ENCODE results near the gene CCDC6.

CCDC6 gene

DNA sequence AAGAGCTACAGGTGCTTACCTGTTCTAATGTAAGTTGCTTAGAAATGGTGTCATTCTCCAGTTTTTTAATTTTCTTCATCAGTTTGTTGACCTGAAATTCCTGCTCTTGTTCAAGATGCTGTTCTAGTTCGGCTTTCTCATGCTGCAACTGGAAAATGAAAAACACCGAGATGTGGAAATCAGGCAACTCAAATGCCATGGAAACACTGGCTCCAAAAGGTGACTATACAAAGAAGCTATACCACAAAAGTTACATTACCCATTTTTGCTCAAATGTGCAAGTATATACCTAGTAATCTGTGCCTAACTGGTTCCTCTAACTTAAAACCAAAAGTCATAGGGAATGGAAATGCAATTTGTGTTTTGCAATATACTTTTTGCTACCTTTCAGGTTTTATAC lies 73.8 kb downstream of the CCDC6 start:
- no peak for DNase-seq (ENCODE audit: low read depth)
- no peak overlapping the region for H3K4me3 ChIP-seq (ENCODE audit: control insufficient read depth, low read depth, low read length)
- TF ChIP-seq, protein P1, sequence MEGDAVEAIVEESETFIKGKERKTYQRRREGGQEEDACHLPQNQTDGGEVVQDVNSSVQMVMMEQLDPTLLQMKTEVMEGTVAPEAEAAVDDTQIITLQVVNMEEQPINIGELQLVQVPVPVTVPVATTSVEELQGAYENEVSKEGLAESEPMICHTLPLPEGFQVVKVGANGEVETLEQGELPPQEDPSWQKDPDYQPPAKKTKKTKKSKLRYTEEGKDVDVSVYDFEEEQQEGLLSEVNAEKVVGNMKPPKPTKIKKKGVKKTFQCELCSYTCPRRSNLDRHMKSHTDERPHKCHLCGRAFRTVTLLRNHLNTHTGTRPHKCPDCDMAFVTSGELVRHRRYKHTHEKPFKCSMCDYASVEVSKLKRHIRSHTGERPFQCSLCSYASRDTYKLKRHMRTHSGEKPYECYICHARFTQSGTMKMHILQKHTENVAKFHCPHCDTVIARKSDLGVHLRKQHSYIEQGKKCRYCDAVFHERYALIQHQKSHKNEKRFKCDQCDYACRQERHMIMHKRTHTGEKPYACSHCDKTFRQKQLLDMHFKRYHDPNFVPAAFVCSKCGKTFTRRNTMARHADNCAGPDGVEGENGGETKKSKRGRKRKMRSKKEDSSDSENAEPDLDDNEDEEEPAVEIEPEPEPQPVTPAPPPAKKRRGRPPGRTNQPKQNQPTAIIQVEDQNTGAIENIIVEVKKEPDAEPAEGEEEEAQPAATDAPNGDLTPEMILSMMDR (IDR thresholded peaks at IDR 0.05; ENCODE audit: control insufficient read depth, insufficient read depth, low read depth, low read length, missing control alignments) = no peak

DNA sequence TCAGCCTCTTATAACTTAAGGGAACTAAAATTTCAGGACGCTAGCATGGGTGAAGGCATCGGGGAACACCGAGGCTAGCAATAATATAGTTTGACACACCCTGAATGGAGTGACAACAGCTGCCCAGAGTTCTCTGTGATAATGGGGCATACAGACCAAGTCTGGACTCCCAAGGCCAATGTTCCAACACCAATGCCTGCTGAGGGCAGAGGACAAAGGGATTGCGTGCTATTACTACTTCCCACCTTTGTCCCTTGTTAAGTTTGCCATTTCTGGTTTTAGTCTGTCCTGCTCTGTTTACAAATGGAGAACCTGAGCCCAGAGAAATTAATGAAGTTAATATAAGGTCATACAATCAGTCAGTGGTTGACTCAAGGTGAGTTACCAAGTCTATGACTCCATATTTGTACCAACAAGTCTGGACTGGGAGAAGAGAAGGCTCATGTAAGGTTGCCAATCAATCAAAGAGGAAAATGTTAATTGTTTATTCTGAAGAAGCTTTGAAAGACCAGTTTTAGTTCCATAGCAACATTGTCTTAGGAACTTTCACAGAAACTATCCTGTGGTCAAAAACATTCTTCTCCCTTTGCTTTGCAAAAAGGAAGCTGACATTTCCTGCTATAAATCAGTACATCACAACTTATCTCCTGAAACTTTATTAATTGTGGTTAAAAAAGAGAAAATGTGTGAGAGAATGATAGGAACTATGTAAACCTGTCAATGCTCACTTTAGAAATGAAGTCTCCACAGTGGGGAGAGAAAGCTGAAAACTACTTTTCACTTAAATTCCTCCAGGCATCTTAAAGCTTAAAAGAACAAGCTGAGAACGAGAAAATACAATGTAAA lies 74.5 kb downstream of the CCDC6 start:
- no peak for DNase-seq (ENCODE audit: low read depth)
- TF ChIP-seq, protein P1 (IDR thresholded peaks at IDR 0.05; ENCODE audit: control insufficient read depth, insufficient read depth, low read depth, low read length, missing control alignments) = no peak

DNA sequence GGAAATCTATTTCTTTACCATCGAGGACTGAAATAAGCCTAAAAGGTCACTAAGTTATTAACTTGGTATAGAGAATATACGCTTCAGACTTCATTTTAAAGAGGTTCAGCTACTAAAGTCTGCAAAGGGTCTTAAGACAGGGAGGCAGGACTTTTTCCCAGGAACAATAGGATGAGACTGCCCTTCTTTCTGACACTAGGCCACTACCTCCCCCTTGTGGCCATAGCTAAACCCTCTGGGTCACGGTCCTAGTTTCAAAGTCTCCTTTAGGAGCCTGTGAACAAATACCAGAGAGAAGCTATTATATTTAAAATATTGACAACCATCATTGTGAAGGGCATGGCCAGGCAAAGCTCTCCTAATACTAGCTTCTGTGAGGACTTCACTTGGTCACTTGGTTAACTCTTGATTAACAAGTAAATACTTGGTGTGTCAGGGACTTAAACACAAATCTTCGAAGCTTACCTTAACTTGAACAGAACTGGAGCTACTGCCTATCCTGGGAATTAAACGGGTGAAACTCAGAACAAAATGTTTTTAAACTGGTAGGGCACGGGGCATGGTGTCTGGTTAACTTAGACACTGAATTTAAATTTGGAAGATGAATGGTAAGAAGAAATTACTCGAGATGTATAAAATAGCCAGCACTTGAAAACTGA lies 75.6 kb downstream of the CCDC6 start:
- no peak for DNase-seq (ENCODE audit: low read depth)
- no peak overlapping the region for H3K4me3 ChIP-seq (ENCODE audit: control insufficient read depth, low read depth, low read length)
- TF ChIP-seq, protein P1 (IDR thresholded peaks at IDR 0.05; ENCODE audit: control insufficient read depth, insufficient read depth, low read depth, low read length, missing control alignments) = peak; percentile 86

More for the DNA sequence above, 74.5 kb downstream of the CCDC6 start:
- no peak overlapping the region for H3K4me3 ChIP-seq (ENCODE audit: control insufficient read depth, low read depth, low read length)

DNA sequence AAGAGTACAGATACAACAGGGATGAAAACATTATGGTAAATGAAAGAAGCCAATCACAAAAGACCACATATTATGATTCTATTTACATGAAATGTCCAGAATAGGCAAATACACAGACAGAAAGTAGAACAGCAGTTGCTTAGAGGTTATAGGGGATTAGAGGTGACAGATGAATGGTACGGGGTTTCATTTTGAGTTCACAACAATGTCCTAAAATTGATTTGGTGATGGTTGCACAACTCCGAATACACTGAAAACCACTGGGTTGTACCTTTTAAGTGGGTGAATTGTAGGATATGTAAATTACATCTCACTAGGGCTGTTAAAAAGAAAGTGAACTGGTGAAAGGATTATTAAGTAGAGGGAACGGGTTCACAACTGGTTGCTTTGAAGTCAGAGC lies 76.8 kb downstream of the CCDC6 start:
- TF ChIP-seq, protein P1 (IDR thresholded peaks at IDR 0.05; ENCODE audit: control insufficient read depth, insufficient read depth, low read depth, low read length, missing control alignments) = no peak
- DNase-seq (ENCODE audit: low read depth) = no peak
- no peak overlapping the region for H3K4me3 ChIP-seq (ENCODE audit: control insufficient read depth, low read depth, low read length)

DNA sequence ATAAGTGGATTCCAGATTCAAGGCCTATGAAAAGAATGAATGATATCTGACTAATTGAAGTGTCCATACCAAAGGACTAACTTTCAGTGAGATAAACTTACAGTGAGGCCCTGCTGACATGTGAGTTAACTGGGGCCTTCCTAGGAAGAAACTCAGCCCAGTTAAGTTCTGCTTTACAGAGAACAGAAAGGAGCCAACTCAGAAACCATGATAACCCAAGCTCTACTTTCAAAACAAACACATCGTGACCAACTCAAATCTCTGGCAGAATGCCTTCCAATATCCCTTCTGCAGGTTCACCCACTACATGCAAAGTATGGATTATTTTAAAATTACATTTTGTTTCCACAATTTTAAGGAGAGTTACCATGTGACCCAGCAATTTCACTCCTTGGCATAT lies 77.3 kb downstream of the CCDC6 start:
- no peak for DNase-seq (ENCODE audit: low read depth)
- TF ChIP-seq, protein P1 (IDR thresholded peaks at IDR 0.05; ENCODE audit: control insufficient read depth, insufficient read depth, low read depth, low read length, missing control alignments) = no peak
- no peak overlapping the region for H3K4me3 ChIP-seq (ENCODE audit: control insufficient read depth, low read depth, low read length)

DNA sequence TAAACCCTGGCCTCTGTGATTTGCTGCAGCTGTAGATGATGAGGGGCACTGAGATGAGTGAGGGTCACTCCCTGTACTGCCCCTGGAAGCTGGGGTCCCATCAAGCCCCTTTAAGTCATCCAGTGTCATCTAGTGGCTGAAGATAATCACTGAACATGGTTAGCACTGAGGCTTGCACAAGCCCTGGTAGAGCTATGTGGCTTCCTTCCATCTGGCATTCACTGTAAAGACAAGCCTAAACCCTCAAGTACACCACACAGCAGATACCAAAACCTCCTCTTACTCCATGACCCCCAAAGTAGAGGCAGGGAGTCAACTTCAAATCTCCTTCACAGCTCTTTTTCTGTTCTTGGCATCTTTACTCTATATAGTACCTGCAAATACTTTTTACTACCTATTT lies 80.4 kb downstream of the CCDC6 start:
- TF ChIP-seq, protein P1 (IDR thresholded peaks at IDR 0.05; ENCODE audit: control insufficient read depth, insufficient read depth, low read depth, low read length, missing control alignments) = no peak
- H3K4me3 ChIP-seq (ENCODE audit: control insufficient read depth, low read depth, low read length) = no peak overlapping the region
- DNase-seq (ENCODE audit: low read depth) = no peak

Data from AG09309 (cell line).